Measurements from ENCODE around the gene PLCB2. TPM values are rescaled to one million over a fixed set of nuclear protein-coding genes. Genes with fewer than 3 reads are reported as not detected.
A peak's percentile ranks its signal among the peaks of the same experiment; 100 is the strongest.

Gene PLCB2
- total and polyA plus RNA-seq, 9 of the 15 experiments (the other 6 are each of a cell fraction or from before 2014, with no cell fraction given), result 0.37 to 12.3 (median 8.0) TPM

DNA sequence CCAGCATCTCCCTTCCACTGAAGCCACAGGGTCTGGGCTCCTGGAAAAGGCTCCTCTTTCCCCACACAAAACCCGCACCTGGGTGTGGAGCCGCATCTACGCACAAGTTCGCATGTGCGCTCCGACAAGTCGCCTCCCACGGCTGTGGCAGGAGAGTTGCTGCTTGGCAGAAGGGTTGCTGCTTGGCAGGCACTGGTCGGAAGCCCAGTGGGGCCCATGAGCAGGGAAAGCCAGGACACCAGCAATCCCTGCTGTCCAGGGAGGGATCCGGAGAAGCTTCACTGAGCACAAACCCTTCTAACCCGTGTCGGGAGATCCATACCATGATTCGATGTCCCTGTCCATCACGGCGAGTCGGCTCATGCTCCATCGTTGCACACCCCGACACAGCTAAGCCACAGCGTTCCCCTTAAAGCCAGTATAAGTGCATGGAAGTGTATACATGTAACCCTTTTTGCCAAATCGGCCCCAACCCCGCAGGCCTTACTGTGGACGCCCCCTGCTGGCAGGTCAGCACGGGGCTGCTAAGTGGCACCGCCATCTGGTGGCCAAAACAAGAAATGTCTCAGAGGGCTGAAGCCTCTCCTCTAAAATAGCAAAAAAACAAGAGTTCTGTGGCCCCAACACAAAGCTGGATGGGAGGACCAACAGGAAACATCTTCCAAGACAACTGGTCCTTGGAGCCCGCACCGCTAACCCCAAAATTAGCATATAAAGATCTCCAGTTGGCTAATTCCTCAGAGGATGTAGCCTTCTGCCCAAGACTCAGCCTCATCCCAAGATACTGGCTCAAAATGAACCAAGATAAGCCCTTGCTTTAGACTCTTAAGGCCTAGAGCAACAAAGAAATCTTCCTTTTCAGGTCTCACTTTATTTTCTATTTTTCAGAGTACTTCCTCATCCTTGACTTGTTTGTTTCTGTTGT lies 33.1 kb downstream of the PLCB2 start (continued):
- TF ChIP-seq, protein P1, sequence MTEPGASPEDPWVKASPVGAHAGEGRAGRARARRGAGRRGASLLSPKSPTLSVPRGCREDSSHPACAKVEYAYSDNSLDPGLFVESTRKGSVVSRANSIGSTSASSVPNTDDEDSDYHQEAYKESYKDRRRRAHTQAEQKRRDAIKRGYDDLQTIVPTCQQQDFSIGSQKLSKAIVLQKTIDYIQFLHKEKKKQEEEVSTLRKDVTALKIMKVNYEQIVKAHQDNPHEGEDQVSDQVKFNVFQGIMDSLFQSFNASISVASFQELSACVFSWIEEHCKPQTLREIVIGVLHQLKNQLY (CRISPR knock-in tag; conservative IDR thresholded peaks at IDR 0.05), result no peak
- TF ChIP-seq NCOA6 (IDR thresholded peaks at IDR 0.05) (no peak), CXXC5 (CRISPR knock-in tag; IDR thresholded peaks at IDR 0.05) (0 out of 2 replicates have a peak, but pooled peaks have one; percentile 15), DPF2 (IDR thresholded peaks at IDR 0.05) (no peak), ARHGAP35 (IDR thresholded peaks at IDR 0.05; ENCODE audit: partially characterized antibody) (no peak), CREM (IDR thresholded peaks at IDR 0.05; ENCODE audit: low read depth) (peak; percentile 48), NUFIP1 (IDR thresholded peaks at IDR 0.05; ENCODE audit: partially characterized antibody) (no peak), SMARCA5 (IDR thresholded peaks at IDR 0.05) (no peak), MECOM (CRISPR knock-in tag; IDR thresholded peaks at IDR 0.05) (no peak), ETV5 (CRISPR knock-in tag; IDR thresholded peaks at IDR 0.05; ENCODE audit: low read depth) (peak; percentile 72; the same call in 1 of the 2 replicates), MTA1 (IDR thresholded peaks at IDR 0.05; ENCODE audit: borderline replicate concordance) (no peak), ZNF311 (CRISPR knock-in tag; IDR thresholded peaks at IDR 0.05) (no peak), BDP1 (IDR thresholded peaks at IDR 0.05; ENCODE audit: insufficient read depth, insufficient read length) (no peak), CREBBP (IDR thresholded peaks at IDR 0.05; ENCODE audit: low read depth, low read length) (no peak), ZNF408 (CRISPR knock-in tag; IDR thresholded peaks at IDR 0.05; ENCODE audit: low read depth) (no peak), SMARCE1 (IDR thresholded peaks at IDR 0.05) (no peak), SMAD3 (CRISPR knock-in tag; conservative IDR thresholded peaks at IDR 0.05) (no peak), EHMT2 (IDR thresholded peaks at IDR 0.05) (no peak), ZNF436 (CRISPR knock-in tag; IDR thresholded peaks at IDR 0.05) (no peak), SIN3B (IDR thresholded peaks at IDR 0.05; ENCODE audit: low read depth) (0 out of 2 replicates have a peak, but pooled peaks have one; percentile 17), ZNF174 (CRISPR knock-in tag; IDR thresholded peaks at IDR 0.05) (no peak), ZKSCAN8 (CRISPR knock-in tag; IDR thresholded peaks at IDR 0.05) (peak; percentile 72; the same call in 1 of the 2 replicates)
- TF ChIP-seq, protein P2, sequence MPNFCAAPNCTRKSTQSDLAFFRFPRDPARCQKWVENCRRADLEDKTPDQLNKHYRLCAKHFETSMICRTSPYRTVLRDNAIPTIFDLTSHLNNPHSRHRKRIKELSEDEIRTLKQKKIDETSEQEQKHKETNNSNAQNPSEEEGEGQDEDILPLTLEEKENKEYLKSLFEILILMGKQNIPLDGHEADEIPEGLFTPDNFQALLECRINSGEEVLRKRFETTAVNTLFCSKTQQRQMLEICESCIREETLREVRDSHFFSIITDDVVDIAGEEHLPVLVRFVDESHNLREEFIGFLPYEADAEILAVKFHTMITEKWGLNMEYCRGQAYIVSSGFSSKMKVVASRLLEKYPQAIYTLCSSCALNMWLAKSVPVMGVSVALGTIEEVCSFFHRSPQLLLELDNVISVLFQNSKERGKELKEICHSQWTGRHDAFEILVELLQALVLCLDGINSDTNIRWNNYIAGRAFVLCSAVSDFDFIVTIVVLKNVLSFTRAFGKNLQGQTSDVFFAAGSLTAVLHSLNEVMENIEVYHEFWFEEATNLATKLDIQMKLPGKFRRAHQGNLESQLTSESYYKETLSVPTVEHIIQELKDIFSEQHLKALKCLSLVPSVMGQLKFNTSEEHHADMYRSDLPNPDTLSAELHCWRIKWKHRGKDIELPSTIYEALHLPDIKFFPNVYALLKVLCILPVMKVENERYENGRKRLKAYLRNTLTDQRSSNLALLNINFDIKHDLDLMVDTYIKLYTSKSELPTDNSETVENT (CRISPR knock-in tag; IDR thresholded peaks at IDR 0.05), result 0 out of 2 replicates have a peak, but pooled peaks have one; percentile 51
- TF ChIP-seq, protein P3, sequence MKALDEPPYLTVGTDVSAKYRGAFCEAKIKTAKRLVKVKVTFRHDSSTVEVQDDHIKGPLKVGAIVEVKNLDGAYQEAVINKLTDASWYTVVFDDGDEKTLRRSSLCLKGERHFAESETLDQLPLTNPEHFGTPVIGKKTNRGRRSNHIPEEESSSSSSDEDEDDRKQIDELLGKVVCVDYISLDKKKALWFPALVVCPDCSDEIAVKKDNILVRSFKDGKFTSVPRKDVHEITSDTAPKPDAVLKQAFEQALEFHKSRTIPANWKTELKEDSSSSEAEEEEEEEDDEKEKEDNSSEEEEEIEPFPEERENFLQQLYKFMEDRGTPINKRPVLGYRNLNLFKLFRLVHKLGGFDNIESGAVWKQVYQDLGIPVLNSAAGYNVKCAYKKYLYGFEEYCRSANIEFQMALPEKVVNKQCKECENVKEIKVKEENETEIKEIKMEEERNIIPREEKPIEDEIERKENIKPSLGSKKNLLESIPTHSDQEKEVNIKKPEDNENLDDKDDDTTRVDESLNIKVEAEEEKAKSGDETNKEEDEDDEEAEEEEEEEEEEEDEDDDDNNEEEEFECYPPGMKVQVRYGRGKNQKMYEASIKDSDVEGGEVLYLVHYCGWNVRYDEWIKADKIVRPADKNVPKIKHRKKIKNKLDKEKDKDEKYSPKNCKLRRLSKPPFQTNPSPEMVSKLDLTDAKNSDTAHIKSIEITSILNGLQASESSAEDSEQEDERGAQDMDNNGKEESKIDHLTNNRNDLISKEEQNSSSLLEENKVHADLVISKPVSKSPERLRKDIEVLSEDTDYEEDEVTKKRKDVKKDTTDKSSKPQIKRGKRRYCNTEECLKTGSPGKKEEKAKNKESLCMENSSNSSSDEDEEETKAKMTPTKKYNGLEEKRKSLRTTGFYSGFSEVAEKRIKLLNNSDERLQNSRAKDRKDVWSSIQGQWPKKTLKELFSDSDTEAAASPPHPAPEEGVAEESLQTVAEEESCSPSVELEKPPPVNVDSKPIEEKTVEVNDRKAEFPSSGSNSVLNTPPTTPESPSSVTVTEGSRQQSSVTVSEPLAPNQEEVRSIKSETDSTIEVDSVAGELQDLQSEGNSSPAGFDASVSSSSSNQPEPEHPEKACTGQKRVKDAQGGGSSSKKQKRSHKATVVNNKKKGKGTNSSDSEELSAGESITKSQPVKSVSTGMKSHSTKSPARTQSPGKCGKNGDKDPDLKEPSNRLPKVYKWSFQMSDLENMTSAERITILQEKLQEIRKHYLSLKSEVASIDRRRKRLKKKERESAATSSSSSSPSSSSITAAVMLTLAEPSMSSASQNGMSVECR (CRISPR knock-in tag; IDR thresholded peaks at IDR 0.05), result no peak
